Gastroesophageal sphincter (tissue), 3 donors: Measurements from ENCODE around the gene DNAH10.

Experiments used
- CTCF ChIP-seq, 4 experiments: fragments of 200-600 bp in 2 of 4; fragments of 450-650 bp in 2 of 4; sonication (generic) in 1 of 4; IDR thresholded peaks; one replicate each; pipeline ENCODE4 v1.5.1; 2017 to 2019; ENCODE audit warnings: antibody characterized with exemption in 4 of 4, mild to moderate bottlenecking in 2 of 4, moderate library complexity in 2 of 4
- EP300 ChIP-seq: sonication (generic); formaldehyde crosslinking; IDR thresholded peaks from one replicate; pipeline ENCODE4 v1.6.1; 2017; ENCODE audit warnings: antibody characterized with exemption, mild to moderate bottlenecking
- POLR2A ChIP-seq, 2 donors: fragments of 450-650 bp; IDR thresholded peaks; one replicate each; pipeline ENCODE4 v1.6.1; 2017; ENCODE audit warnings: antibody characterized with exemption in 2 of 2, mild to moderate bottlenecking in 2 of 2, moderate library complexity in 1 of 2
- POLR2AphosphoS5 ChIP-seq: sonication (generic); formaldehyde crosslinking; IDR thresholded peaks from one replicate; pipeline ENCODE4 v1.6.1; 2017; ENCODE audit warnings: antibody characterized with exemption

- TF ChIP-seq CTCF (IDR thresholded peaks at IDR 0.05): no peak
- no peak for TF ChIP-seq POLR2AphosphoS5
- TF ChIP-seq POLR2A (IDR thresholded peaks at IDR 0.05): no peak
- TF ChIP-seq EP300: no peak
These were observed 117.6 kb downstream of the DNAH10 start for GRCh38 chr12:123879691-123880090.
